Peyer's patch (tissue), 4 donors: ENCODE results near the gene CCDC149. TPM values are rescaled to one million over a fixed set of nuclear protein-coding genes. Genes with fewer than 3 reads are reported as not detected.

Source experiments
- DNase-seq, 3 donors: peaks; one replicate each; pipeline ENCODE4 v3.0.0-alpha.2; 2017 to 2019
- H3K27ac ChIP-seq, 4 donors: fragments of 200-600 bp; sonication (generic); one replicate each; pipeline ENCODE4 v1.5.1; 2016 to 2019
- H3K27me3 ChIP-seq, 2 donors: fragments of 200-600 bp; sonication (generic); one replicate each; pipeline ENCODE4 v1.5.1; 2019
- H3K36me3 ChIP-seq, 3 donors: fragments of 200-600 bp; sonication (generic); one replicate each; pipeline ENCODE4 v1.5.1; 2016 to 2019
- H3K4me1 ChIP-seq, 4 donors: fragments of 200-600 bp; sonication (generic); one replicate each; pipeline ENCODE4 v1.5.1; 2016 to 2019
- H3K4me3 ChIP-seq, 4 donors: fragments of 200-600 bp; sonication (generic); 1 replicate in 3 of 4; 2 replicates in 1 of 4; pipeline ENCODE4 v1.5.1; 2016 to 2019; ENCODE audit warnings: mild to moderate bottlenecking in 1 of 4
- H3K9me3 ChIP-seq, 4 donors: fragments of 200-600 bp; sonication (generic); one replicate each; pipeline ENCODE4 v1.5.1; 2016 to 2019; ENCODE audit warnings: mild to moderate bottlenecking in 1 of 4
- POLR2A ChIP-seq, 2 donors: fragments of 450-650 bp; IDR thresholded peaks; one replicate each; pipeline ENCODE4 v1.5.1; 2017; ENCODE audit warnings: antibody characterized with exemption in 2 of 2, mild to moderate bottlenecking in 2 of 2, moderate library complexity in 2 of 2
- total RNA-seq, 4 donors: library from RNA; depleted of rRNA; stranded (reverse); fragments of >200 nt; gene quantifications; one replicate each; pipeline ENCODE4 v1.1.0, GENCODE V29; 2016
- TF ChIP-seq, protein P1 (sequence below), 6 experiments: fragments of 450-650 bp in 4 of 6; fragments of 200-600 bp in 2 of 6; sonication (generic) in 1 of 6; IDR thresholded peaks; one replicate each; pipeline ENCODE4 v1.5.1; 2017 to 2019; ENCODE audit warnings: antibody characterized with exemption in 6 of 6, mild to moderate bottlenecking in 3 of 6, moderate library complexity in 1 of 6

The CCDC149 gene
- total RNA-seq, 4 donors from 2014 or later: 4.2 to 32.2 (median 6.4) TPM

DNA sequence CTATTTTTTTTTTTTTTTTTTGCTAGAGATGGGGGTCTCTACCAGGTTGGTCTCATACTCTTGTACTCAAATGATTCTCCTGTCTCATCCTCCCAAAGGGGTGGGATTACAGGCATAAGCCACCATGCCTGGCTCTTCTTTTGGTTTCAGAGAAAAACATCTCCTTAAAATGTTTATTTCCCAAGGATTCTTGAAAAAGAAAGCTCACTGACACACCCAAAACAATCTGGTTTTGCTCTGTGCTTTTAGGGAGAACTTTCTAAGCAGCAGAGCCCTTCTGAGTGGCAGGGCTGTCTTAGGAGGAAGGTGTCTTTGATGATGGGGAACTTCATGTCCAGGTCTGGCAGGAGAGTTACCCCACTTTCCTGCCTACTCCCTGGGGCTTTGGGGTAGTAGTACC lies 116.2 kb downstream of the CCDC149 start:
- H3K36me3 ChIP-seq: no peaks in the 10 kb centered on the region
- peak overlapping the region in 1 of 4 donors; percentile 25 for H3K27ac ChIP-seq
- H3K4me3 ChIP-seq: no peak overlapping the region
- no peaks in the 10 kb centered on the region for H3K9me3 ChIP-seq
- TF ChIP-seq, protein P1, sequence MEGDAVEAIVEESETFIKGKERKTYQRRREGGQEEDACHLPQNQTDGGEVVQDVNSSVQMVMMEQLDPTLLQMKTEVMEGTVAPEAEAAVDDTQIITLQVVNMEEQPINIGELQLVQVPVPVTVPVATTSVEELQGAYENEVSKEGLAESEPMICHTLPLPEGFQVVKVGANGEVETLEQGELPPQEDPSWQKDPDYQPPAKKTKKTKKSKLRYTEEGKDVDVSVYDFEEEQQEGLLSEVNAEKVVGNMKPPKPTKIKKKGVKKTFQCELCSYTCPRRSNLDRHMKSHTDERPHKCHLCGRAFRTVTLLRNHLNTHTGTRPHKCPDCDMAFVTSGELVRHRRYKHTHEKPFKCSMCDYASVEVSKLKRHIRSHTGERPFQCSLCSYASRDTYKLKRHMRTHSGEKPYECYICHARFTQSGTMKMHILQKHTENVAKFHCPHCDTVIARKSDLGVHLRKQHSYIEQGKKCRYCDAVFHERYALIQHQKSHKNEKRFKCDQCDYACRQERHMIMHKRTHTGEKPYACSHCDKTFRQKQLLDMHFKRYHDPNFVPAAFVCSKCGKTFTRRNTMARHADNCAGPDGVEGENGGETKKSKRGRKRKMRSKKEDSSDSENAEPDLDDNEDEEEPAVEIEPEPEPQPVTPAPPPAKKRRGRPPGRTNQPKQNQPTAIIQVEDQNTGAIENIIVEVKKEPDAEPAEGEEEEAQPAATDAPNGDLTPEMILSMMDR (IDR thresholded peaks at IDR 0.05): no peak
- TF ChIP-seq POLR2A (IDR thresholded peaks at IDR 0.05): no peak
- peaks cover 0 to 14% (median 0%) of the 10 kb centered on the region in 4 donors for H3K4me1 ChIP-seq
- H3K27me3 ChIP-seq: no peaks in the 10 kb centered on the region
- no peak for DNase-seq

DNA sequence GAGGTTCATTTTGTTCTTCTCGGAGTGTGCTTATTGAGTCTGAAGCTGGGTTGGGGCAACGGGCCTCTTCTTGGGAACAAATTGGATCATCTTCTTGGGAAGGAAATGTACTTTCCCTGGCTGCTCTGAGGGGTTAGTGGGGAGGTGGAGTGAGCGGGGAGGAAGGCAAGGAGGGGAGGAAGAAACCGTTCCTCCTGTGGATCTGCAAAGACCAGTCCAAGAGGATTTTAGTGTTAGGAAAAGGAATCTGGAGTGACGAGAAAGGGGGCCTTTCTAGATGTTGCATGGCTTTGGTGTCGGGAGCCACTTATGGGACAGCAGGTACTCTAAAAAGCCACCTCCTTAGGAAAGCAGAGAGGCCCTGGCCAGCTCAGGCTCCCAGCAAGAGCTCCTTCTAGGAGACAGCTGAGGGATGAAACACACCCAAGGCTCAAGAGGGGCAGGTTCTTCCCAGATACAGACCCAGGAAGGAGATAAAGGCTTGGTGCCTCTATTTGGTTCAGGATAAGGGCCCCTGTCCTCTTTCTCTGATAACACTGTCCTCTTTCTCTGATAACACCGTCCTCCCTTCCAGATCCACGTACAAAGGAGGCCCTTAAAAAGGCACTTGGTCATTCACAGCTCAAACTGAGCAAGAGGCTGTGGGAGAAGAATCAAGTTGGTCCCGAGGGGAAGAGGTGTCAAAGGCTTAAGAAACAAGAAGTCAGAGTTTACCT lies 117.0 kb downstream of the CCDC149 start:
- H3K9me3 ChIP-seq: no peaks in the 10 kb centered on the region
- H3K4me1 ChIP-seq: peaks cover 0 to 14% (median 0%) of the 10 kb centered on the region in 4 donors
- H3K4me3 ChIP-seq: peak overlapping the region in 2 of 4 donors; percentile 13 to 35
- H3K36me3 ChIP-seq: no peaks in the 10 kb centered on the region
- no peaks in the 10 kb centered on the region for H3K27me3 ChIP-seq
- H3K27ac ChIP-seq: peak overlapping the region; percentile 50 to 85 (median 55)
- DNase-seq: no peak
- TF ChIP-seq POLR2A (IDR thresholded peaks at IDR 0.05): no peak
- TF ChIP-seq, protein P1 (IDR thresholded peaks at IDR 0.05): no peak

DNA sequence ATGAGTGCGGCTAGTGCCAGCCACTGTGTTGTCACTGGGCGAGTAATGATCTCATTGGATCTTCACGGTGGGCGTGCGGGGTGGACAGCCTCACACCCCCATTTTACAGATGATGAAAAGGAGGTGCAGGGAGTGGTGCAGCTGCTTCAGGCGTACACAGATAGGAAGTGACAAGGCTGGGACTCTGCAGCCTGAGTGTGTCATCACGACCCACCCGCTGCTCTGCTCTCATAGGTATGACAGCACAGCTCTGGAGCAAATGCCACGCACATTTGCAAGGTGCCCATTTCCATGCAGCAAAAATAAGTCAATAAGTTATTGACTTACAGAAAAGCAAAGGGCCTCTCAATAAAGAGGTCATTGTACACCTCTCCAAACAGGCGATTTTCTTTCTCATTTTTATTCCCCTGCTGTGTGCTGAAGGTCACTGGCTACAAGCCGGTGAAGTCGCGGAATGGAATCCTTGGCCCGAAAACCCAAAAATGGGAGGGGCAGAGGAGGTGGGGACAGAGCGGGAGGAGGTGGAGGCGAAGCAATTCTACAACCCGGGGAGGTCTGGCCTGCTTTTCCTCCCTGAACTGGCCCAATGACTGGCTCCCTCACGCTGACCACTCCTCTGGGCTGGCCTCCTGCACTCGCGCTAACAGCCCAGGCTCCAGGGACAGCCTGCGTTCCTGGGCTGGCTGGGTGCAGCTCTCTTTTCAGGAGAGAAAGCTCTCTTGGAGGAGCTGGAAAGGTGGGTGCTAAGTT lies 117.8 kb downstream of the CCDC149 start, which contains the start of gene SOD3:
TSS of gene SOD3 (plus strand) at position 658 of the 750 bp plus-strand sequence. CDS start 3,949 bp downstream, outside the sequence.
- H3K4me1 ChIP-seq: peaks cover 0 to 12% (median 0%) of the 10 kb centered on the region in 4 donors
- no peaks in the 10 kb centered on the region for H3K9me3 ChIP-seq
- H3K27ac ChIP-seq: peak within 1 kb of the TSS; percentile 50 to 85 (median 55)
- peak within 1 kb of the TSS in 2 of 4 donors; percentile 13 to 35 for H3K4me3 ChIP-seq
- DNase-seq: peak; percentile 18 to 65 (median 57)
- TF ChIP-seq, protein P1 (IDR thresholded peaks at IDR 0.05): no peak
- TF ChIP-seq POLR2A (IDR thresholded peaks at IDR 0.05): no peak
- H3K27me3 ChIP-seq: no peaks in the 10 kb centered on the region
- H3K36me3 ChIP-seq: no peaks in the 10 kb centered on the region

DNA sequence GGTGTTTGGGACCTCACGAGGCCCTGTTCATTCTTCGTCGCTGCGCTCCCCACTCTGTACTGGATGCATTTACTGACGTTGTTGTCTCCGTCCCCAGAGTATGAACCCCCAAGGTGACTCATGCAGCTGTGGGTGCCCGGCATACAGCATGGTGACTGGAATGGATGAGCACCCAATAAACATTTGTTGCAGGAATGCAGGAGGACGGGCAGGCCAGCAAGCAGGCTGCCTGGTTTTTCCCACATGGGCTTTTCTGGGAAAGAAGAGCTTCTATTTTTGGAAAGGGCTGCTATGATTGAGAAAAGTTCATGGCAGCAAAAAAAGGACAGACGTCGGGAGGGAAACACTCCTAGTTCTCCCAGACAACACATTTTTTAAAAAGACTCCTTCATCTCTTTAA lies 118.4 kb downstream of the CCDC149 start:
- Histone ChIP-seq H3K9me3 (no peaks in the 10 kb centered on the region), H3K4me3 (no peak overlapping the region), H3K4me1 (peaks cover 0 to 6% (median 0%) of the 10 kb centered on the region in 4 donors), H3K27me3 (no peaks in the 10 kb centered on the region), H3K27ac (peak overlapping the region; percentile 50 to 85 (median 55)), H3K36me3 (no peaks in the 10 kb centered on the region)
- no peak for TF ChIP-seq POLR2A (IDR thresholded peaks at IDR 0.05)
- TF ChIP-seq, protein P1 (IDR thresholded peaks at IDR 0.05): no peak
- DNase-seq: no peak

DNA sequence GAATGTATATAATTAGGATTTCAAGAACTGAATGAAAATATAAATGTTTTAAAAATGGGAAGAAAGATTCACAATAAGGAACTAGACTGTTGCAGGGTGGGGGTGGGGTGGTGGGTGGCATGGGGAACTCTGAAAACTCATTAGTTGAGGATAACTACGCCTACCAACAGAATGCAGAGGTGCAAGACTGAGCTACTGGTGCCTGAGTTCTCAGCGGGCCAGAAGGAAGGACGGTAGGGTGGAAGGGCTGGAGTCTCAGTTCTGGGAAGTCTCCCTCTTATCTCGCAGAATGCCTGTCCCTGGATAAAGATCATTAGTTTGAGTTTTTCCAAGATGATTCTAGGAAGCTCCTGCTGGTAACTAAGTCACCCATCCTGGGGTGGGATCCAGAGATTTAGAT lies 118.8 kb downstream of the CCDC149 start:
- Histone ChIP-seq H3K27me3 (no peaks in the 10 kb centered on the region), H3K9me3 (no peaks in the 10 kb centered on the region), H3K4me1 (peaks cover 0 to 6% (median 0%) of the 10 kb centered on the region in 4 donors), H3K36me3 (no peaks in the 10 kb centered on the region), H3K4me3 (no peak overlapping the region), H3K27ac (peak overlapping the region; percentile 38 to 85 (median 52))
- DNase-seq: no peak
- TF ChIP-seq, protein P1 (IDR thresholded peaks at IDR 0.05): no peak
- no peak for TF ChIP-seq POLR2A (IDR thresholded peaks at IDR 0.05)
